Epithelial cell of proximal tubule (primary cell): ENCODE data around the gene MYO6. TPM values are rescaled to one million over a fixed set of nuclear protein-coding genes. Genes with fewer than 3 reads are reported as not detected.

ENCODE experiments used
- DNase-seq: peaks from one replicate; pipeline ENCODE4 v3.0.0-alpha.2; 2011; ENCODE audit warnings: low read depth
- H3K4me3 ChIP-seq: 2 replicates; pipeline ENCODE4 v1.5.1; 2011; ENCODE audit warnings: low read depth, mild to moderate bottlenecking, low read length
- CTCF ChIP-seq: conservative IDR thresholded peaks from 2 replicates; pipeline ENCODE4 v1.5.1; 2012; ENCODE audit warnings: low read depth, mild to moderate bottlenecking, low read length
- total RNA-seq: library from RNA; depleted of rRNA; stranded (reverse); fragments of >200 nt; gene quantifications from 2 replicates; pipeline ENCODE4 v1.2.3, GENCODE V29; 2015

The MYO6 gene
- total RNA-seq, 1 donor from 2014 or later, result 50.7 TPM

GRCh38 chr6:75843396-75843795 lies 94.4 kb downstream of the MYO6 start:
- no peak for DNase-seq
- TF ChIP-seq CTCF, result no peak
- H3K4me3 ChIP-seq, result no peak overlapping the region

GRCh38 chr6:75848274-75848673 lies 99.2 kb downstream of the MYO6 start:
- TF ChIP-seq CTCF, result no peak
- no peak overlapping the region for H3K4me3 ChIP-seq
- DNase-seq, result no peak

- H3K4me3 ChIP-seq, result no peak overlapping the region
- TF ChIP-seq CTCF, result no peak
- no peak for DNase-seq
Observed at GRCh38 chr6:75849329-75850025, 100.4 kb downstream of the MYO6 start.

- no peak for TF ChIP-seq CTCF
- H3K4me3 ChIP-seq, result no peak overlapping the region
- no peak for DNase-seq
Observed at GRCh38 chr6:75850026-75850833, 101.2 kb downstream of the MYO6 start.

GRCh38 chr6:75852721-75853120 lies 103.7 kb downstream of the MYO6 start:
- H3K4me3 ChIP-seq, result no peak overlapping the region
- no peak for TF ChIP-seq CTCF
- peak; percentile 4 for DNase-seq

- no peak for DNase-seq
Observed at GRCh38 chr6:75853806-75854205, 104.8 kb downstream of the MYO6 start.

More at GRCh38 chr6:75853806-75854205, 104.8 kb downstream of the MYO6 start:
- TF ChIP-seq CTCF, result no peak
- no peak overlapping the region for H3K4me3 ChIP-seq
